ENCODE measurements around the gene B4GALT5.
A peak's percentile ranks its signal among the peaks of the same experiment; 100 is the strongest.

B4GALT5 gene

DNA sequence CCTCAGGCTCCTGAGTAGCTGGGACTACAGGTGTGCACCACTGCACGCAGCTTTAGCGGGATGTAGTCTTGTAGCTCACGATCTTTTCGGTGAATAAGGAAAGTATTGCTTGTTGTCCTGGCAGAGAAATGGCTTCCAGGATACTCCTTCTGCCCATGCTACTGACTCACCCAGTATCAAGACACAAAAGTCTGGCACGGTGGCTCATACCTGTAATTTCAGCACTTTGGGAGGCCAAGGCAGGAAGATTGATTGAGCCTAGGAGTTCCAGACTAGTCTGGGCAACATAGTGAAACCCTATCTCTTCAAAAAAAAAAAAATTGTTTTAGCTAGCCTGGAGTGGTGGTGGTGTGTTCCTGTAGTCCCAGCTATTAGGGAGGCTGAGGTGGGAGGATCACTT lies 40.9 kb upstream of the B4GALT5 start:
- TF ChIP-seq CTCF (conservative IDR thresholded peaks at IDR 0.05): no peak
- no peak overlapping the region for H3K27ac ChIP-seq

DNA sequence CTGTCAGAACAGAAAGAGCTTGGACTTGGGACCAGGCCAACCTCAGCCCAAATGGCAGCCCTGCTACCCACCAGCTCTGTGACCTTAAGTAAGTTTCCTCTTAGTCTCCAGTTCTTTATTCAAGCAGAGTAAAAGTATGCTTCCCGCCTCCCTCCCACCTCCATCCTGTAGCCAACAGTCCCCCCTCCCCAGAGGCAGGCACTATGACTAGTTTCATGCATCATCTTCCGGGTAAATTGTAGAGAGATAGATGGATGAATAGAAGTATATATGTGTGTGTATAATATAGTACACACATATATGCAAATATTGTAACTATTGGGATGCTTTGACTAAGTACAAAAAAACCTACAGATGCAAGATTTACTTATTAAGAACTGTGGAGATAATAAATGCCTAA lies 39.5 kb upstream of the B4GALT5 start:
- no peak for TF ChIP-seq CTCF (conservative IDR thresholded peaks at IDR 0.05)
- H3K27ac ChIP-seq: no peak overlapping the region

DNA sequence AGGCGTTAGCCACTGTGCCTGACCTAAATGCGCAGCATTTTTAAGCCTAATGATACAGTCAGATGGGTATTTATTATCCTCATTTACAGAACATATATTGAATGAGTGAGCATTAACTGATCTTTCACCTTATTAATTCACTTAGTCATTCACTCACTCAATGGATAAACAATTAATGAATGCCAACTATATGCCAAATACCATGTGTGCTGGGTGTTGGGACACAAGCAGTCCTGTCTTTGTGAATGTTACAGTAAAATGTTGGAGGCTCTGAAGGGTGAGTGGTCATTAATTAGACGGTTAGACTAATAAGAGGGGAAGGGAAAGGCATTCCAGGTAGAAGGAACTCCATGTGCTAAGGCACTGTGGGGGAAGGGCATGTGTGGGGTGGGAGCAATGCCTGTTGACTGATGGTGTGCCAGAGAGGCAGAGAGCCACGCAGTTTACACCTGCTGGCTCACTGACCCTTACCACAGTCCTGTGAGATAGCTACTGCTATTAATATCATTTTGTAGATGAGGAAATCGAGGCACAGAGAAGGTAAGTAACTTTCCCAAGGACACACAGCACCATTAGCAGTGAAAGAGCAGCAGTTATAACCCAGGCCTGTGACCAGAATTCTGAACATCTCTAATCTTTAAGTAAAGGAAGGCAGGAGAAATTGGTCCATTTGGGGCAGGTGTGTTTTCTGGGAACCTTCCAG lies 38.7 kb upstream of the B4GALT5 start:
- no peak for TF ChIP-seq CTCF (conservative IDR thresholded peaks at IDR 0.05)
- H3K27ac ChIP-seq: no peak overlapping the region

- no peak for TF ChIP-seq CTCF (conservative IDR thresholded peaks at IDR 0.05)
- H3K27ac ChIP-seq: no peak overlapping the region
Observed at GRCh38 chr20:49751397-49751736, 37.7 kb upstream of the B4GALT5 start.

- H3K27ac ChIP-seq: no peak overlapping the region
- no peak for TF ChIP-seq CTCF (conservative IDR thresholded peaks at IDR 0.05)
Observed at GRCh38 chr20:49750611-49751396, 37.1 kb upstream of the B4GALT5 start.

DNA sequence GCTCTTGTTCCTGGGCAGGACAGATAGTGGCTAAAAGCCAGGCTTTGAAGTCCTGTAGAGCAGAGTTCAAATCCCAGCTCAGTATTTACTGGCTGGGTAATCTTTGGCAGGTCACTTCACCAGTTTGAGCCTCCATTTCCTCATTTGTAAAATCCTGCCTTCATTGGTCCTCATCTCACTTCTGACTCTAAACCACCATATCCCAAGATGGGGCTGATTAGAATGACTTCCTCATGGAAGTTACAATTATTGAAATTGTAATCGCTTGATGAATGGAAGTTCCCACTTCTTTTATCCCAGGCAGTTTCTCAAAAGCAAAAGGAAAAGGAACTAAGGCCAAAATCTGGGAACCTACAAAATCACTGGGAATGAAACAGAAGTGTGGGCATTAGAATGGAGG lies 35.9 kb upstream of the B4GALT5 start:
- TF ChIP-seq CTCF (conservative IDR thresholded peaks at IDR 0.05): no peak
- no peak overlapping the region for H3K27ac ChIP-seq

DNA sequence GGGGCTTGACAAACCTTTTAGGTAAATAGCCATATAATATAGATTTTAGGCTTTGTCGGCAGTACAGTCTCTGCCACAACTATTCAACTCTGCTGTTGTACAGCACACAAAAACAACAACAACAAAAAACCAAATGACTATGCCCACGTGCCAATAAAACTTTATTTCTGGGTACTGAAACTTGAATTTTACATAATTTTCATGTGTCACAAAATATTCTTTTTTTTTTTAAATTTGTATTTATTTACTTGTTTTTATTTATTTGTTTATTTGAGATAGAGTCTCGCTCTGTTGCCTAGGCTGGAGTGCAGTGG lies 34.8 kb upstream of the B4GALT5 start:
- TF ChIP-seq CTCF (conservative IDR thresholded peaks at IDR 0.05): no peak
- H3K27ac ChIP-seq: peak overlapping the region; percentile 64

All from VCaP (cell line).